Measurements from ENCODE around the gene PRSS53.

- TF ChIP-seq, protein P1, sequence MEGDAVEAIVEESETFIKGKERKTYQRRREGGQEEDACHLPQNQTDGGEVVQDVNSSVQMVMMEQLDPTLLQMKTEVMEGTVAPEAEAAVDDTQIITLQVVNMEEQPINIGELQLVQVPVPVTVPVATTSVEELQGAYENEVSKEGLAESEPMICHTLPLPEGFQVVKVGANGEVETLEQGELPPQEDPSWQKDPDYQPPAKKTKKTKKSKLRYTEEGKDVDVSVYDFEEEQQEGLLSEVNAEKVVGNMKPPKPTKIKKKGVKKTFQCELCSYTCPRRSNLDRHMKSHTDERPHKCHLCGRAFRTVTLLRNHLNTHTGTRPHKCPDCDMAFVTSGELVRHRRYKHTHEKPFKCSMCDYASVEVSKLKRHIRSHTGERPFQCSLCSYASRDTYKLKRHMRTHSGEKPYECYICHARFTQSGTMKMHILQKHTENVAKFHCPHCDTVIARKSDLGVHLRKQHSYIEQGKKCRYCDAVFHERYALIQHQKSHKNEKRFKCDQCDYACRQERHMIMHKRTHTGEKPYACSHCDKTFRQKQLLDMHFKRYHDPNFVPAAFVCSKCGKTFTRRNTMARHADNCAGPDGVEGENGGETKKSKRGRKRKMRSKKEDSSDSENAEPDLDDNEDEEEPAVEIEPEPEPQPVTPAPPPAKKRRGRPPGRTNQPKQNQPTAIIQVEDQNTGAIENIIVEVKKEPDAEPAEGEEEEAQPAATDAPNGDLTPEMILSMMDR (conservative IDR thresholded peaks at IDR 0.05; ENCODE audit: low read length) = no peak
- TF ChIP-seq EZH2phosphoT487 (IDR thresholded peaks at IDR 0.05; ENCODE audit: borderline replicate concordance, low read depth, low read length) = no peak
Measured at GRCh38 chr16:31071861-31072260, 16.9 kb downstream of the PRSS53 start.
